Stimulated activated CD8-positive, alpha-beta memory T cell treated with anti-CD3 and anti-CD28 coated beads, Interleukin-12 subunit alpha, Interleukin-12 subunit beta, amount 100 ng/mL, for 1 hour (primary cell): ENCODE results near the gene CNDP1.

Source experiments
- DNase-seq: peaks from one replicate; pipeline ENCODE4 v3.0.0-alpha.2; 2020; ENCODE audit warnings: low read depth

CNDP1 gene

GRCh38 chr18:74506448-74507084, 27.7 kb upstream of the CNDP1 start:
- no peak for DNase-seq

DNA sequence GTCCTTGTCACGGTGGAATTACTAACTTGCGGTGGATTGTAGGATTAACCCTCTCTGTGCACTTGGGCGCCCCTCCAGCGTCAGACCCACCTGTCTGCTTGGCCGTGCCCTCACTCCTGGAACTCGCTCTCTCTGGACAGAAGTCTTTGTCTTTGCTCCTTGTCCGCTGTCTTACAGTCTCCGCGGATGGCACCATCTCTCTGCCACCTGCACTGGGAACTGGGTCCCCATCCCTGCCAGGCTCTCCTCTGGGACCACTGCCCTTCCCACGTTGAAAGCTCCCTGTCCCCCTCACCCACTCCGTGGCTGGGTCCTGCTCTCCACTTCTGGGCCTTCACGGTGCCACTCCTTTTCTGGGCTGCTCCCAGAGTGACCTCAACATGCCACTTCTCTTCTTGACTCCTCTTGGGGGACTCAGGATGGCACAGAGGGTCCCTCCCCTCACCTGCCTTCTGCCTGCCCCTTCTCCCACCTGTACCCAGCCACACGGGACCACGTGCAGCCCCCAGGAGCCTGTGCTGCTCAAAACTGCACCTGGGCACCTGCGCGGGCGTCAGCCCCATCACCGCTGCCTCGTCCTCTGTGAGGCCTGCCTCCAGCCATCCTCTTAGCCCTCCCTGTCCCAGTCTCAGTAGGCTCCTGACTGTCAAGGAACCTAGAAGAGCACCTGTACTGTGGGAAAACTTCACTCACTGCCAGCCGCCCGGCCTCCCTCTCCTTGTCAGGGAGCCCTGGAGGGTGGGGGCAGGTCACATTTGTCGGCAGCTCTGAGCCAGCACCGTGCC, 27.0 kb upstream of the CNDP1 start:
- DNase-seq = no peak

- no peak for DNase-seq
Observed at GRCh38 chr18:74507927-74508326, 26.4 kb upstream of the CNDP1 start.

GRCh38 chr18:74508366-74508765, 25.9 kb upstream of the CNDP1 start:
- no peak for DNase-seq

DNA sequence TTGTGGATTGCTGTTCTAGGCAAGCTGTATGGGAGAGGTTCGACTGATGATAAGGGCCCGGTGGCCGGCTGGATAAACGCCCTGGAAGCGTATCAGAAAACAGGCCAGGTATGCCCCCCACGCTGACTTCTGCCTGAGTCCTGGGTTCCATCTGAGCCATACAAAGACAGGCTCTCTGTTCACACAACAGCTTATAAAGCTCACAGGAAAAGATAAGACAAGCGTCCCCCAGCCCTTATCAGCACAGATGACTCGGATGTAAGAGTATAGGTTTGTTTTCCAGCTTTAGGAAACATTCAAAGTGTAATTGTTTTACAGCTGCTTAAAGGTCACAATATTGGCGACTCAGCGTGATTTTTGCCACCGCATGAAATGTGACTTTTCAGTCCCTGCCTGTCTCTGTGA, 25.5 kb upstream of the CNDP1 start:
- DNase-seq = no peak

DNA sequence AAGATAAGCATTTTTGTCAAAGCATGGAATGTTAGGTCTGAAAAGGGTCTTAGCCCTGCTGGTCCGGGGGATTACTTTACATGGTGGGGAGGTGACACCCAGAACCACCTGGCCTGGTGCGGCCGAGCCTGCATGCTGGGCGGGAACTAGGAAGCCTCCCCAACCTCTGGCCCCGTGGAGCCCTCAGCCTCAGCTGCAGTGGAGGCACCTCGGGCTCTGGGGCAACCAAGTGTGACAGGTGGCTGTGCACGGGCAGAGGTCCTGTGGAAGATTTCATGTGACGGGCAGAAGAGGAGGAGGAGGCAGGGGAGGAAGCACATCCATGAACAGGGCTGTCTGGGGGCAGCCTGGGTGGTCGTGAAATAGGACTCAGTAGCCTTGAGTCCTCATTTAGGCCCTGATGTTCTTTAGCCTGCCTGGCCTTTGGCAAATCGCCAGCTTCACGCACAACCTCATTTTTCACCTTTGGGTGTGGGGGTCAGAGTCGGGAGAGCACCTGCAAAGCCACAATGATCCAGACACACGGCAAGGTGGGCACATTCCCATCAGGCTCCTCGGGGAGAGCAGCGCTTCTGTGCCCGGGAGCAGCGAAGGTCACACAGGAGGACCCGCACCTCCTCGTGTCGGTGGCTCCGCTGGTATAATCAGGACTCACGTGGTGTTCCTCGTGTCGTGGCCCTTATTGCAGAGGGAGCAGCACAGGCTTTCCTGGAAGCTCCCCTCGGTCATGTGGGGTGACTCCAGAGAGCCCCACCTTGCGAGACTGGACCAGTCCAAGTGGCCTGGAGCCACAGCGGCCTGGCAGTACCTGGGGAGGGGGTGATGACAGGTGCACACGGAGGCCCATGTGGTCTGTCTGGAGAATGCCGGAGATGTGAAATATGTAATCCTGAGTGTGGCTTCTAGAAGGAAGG, 24.2 kb upstream of the CNDP1 start:
- DNase-seq = no peak

GRCh38 chr18:74510770-74511095, 23.6 kb upstream of the CNDP1 start:
- DNase-seq = no peak

- DNase-seq = no peak
Observed at GRCh38 chr18:74511823-74512222, 22.5 kb upstream of the CNDP1 start.

DNA sequence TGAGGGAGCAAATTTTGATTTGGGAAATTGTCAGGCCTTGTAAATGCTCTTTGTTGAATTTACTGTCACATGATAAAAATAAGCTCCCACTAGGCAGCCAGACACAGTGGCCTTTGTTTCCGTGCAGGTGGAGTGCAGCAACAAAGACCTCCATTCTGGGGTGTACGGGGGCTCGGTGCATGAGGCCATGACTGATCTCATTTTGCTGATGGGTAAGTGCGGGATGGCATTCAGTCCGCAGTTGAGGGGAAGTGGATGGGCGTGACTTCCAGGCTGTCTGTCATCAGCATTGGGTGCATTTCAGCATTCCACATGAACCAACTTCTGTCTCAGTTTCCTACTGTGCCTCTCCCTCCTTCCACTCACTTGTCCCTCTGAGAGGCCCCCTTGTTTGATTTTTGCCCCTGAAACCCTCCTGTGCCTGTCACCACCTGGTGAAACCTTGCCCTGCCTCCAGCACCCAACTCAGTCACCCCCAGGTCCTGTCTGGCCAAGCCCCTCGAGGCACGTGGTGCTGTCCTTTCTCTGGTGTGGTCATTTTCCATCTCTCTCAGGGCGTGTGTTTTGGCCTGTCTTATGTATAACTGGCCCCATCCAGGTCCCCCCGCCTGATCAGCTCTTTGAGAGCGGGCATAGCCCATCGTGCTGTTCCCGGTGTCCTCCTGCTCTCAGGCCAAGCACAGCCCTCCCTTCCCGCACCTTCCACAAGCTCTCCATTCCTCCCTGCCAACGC, 21.8 kb upstream of the CNDP1 start:
- no peak for DNase-seq

- DNase-seq = no peak
Observed at GRCh38 chr18:74513149-74513882, 21.0 kb upstream of the CNDP1 start.

DNA sequence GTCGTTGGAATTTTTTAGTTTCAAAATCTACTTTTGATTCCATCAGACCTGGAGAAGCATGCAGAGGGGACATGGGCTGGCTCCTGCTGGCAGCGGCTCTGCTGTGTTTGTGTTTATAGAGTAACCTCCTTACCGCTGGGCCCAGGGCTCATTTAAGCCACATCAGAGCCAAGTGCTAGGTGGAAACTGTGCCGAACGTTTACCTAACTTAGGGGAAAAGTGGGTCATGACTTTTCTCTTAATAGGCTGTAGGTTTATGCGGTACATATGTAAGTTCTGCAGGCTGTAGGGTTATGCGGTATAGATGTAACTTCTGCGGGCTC, 20.5 kb upstream of the CNDP1 start:
- DNase-seq = no peak

GRCh38 chr18:74514860-74515495, 19.3 kb upstream of the CNDP1 start:
- DNase-seq = no peak

- DNase-seq = no peak
Observed at GRCh38 chr18:74515620-74516231, 18.6 kb upstream of the CNDP1 start.

DNA sequence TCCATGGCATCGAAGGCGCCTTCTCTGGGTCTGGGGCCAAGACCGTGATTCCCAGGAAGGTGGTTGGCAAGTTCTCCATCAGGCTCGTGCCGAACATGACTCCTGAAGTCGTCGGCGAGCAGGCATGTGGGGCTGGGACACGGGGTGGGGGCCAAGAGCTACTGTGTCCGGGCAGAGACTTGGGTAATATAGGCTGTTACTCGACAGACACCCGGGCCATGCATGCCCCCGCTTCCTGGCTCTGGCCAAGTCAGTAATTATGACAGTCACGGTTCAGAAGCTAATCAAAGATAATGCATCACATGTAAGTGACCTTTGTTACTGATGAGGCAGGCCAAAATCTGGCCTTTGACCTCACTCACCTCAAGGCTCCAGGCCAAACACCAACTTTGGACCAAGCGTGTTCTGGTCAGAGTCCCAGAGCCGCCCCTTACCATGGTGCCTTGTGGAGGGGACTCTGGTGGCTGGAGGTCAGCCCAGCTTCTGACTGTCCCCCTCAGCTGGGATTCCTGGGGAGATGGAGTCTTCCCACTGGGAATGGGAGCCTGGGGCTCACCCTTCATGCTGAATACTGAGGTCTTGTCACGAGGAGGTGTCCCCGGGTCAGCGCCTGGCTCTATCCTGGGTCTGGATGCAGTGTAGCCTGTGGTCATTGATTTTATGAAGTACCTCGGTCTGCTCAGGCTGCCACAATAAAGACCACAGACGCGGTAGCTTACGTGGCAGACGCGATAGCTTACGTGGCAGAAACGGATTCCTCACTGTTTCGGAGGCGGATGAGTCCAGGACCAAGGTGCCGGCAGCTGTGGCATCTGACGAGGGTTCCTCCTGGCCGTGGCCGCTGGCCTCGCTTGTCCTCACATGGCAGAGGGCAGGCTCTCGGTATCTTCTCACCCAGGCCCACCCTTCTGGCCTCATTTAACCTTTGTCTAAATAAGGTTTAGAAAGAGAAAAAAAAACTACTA, 17.7 kb upstream of the CNDP1 start:
- DNase-seq = no peak

DNA sequence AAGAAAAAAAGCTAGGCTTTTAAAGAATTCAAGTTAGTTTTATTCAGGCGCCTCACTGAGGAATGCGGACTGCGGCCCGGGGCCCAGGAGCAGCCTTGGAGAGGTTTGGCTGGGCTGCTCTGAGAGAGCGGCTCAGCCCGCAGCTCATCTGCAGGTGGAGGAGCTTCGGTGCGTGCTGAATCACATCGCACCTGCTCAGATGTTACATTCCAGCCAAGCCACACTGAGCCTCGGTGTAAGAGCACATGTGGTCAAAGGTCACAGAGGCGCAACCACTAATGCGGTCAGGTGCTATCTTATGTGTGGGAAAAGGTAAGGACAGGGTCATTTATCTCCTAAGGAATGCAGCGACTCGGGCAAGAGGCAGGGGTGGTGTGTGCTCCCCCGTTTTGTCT, 17.1 kb upstream of the CNDP1 start:
- no peak for DNase-seq

DNA sequence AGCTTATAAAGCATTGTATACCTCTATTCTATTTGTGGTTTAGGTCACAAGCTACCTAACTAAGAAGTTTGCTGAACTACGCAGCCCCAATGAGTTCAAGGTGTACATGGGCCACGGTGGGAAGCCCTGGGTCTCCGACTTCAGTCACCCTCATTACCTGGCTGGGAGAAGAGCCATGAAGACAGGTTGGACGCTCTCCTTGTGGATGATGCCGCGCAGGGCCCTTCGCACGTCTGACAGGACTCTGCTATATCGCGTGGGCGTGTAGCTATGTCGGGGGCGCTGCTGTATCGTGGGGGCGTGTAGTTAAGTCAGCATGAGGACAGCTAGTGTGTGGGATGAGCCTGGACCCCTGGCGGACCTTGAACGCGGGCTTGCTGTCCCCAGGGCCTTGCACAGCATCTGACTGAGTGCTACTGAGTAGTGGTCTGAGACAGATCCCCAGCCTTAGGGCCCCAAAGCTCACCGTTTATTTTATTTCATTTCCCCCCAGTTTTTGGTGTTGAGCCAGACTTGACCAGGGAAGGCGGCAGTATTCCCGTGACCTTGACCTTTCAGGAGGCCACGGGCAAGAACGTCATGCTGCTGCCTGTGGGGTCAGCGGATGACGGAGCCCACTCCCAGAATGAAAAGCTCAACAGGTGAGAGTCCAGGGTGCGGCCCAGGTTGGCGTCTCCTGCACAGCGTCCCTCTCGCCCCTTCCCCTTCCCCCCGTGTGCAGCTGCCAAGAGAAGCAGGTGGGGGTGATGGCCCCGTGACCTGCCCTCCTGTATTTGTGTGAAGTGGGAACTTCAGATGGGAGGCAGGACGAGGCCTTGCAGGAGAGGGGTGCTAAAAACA, 15.6 kb upstream of the CNDP1 start:
- DNase-seq = no peak

DNA sequence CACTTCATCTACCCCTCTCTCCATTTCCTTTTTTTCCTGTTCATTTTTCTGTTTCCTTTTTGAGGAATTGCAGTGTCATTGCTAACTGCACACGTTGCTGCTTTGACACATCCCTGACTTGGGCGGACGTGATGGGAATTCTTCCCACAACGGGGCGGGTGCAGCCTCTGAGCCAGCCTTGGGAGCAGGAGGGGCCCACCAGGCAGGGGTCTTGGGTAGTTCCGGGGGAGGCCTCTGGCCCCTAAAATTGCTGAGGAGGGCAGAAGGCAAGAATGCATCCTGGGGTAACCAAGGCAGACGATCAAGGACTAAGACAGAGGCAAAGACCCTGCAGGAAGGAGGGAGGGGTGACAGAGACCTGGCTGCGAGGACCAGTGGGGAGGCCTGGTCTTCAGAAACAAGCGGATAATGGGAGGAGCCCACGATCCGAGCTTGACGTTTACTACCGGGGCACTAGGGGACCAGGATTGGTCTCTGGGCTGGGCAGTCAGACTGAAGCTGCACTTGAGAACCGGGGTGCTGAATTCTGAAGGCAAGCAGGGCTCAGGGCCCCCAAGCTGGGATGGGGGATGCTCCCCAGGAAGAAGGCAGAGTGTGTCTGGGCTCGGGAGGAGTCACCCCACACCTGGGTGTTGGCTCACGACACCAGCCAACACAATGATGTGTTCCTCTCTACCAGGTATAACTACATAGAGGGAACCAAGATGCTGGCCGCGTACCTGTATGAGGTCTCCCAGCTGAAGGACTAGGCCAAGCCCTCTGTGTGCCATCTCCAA, 14.8 kb upstream of the CNDP1 start:
- DNase-seq = no peak
